Calu3 (cell line): ENCODE data around the gene NCOA6. TPM values are rescaled to one million over a fixed set of nuclear protein-coding genes. Genes with fewer than 3 reads are reported as not detected.

Experiments
- BruUV-seq: library from RNA; stranded (reverse); fragments of 400-500 nt; replicated peaks from 2 replicates; lab custom pipeline; 2021; lab: Mats Ljungman, UMichigan
- CTCF ChIA-PET: fragments of 300-600 bp; sonication (Branson Sonifier 250); formaldehyde crosslinking; loops from one replicate; lab custom pipeline; 2022; ENCODE audit warnings: antibody characterized with exemption; lab: Charles Lee
- DNase-seq: peaks from one replicate; pipeline ENCODE4 v3.0.0; 2022
- H3K27ac Mint-ChIP-seq: one replicate; pipeline ENCODE4 v1.8.0; 2022; ENCODE audit warnings: mixed read lengths; ENCODE audit not compliant: unreplicated experiment
- H3K27me3 Mint-ChIP-seq: one replicate; pipeline ENCODE4 v1.8.0; 2022; ENCODE audit warnings: mixed read lengths; ENCODE audit not compliant: unreplicated experiment
- H3K36me3 Mint-ChIP-seq: one replicate; pipeline ENCODE4 v1.8.0; 2022; ENCODE audit warnings: mild to moderate bottlenecking, moderate library complexity, mixed read lengths; ENCODE audit not compliant: insufficient read depth, unreplicated experiment
- H3K4me1 Mint-ChIP-seq: one replicate; pipeline ENCODE4 v1.8.0; 2022; ENCODE audit warnings: mild to moderate bottlenecking, low read depth, mixed read lengths; ENCODE audit not compliant: unreplicated experiment
- H3K4me3 Mint-ChIP-seq: one replicate; pipeline ENCODE4 v1.8.0; 2022; ENCODE audit warnings: mild to moderate bottlenecking, low read depth, moderate library complexity, mixed read lengths; ENCODE audit not compliant: unreplicated experiment
- H3K9me3 Mint-ChIP-seq: one replicate; pipeline ENCODE4 v1.8.0; 2022; ENCODE audit warnings: low read depth, mixed read lengths; ENCODE audit not compliant: unreplicated experiment
- CTCF ChIP-seq: fragments of 200-600 bp; IDR thresholded peaks from one replicate; pipeline ENCODE4 v1.8.0; 2022; ENCODE audit warnings: antibody characterized with exemption; ENCODE audit not compliant: unreplicated experiment
- intact Hi-C: fragments of 100-400 bp; cut with micrococcal nuclease; formaldehyde crosslinking; loops from one replicate; pipeline ENCODE4 v1.10.0; 2022; ENCODE audit not compliant: unreplicated experiment
- total RNA-seq: library from RNA; stranded (reverse); gene quantifications from 2 replicates; pipeline ENCODE4 v1.2.3, GENCODE V29; 2022

NCOA6 gene
- total RNA-seq, 1 experiment from 2014 or later: 42.8 TPM

GRCh38 chr20:34798328-34798727, 27.1 kb downstream of the NCOA6 start:
- H3K36me3 Mint-ChIP-seq: no peaks in the 10 kb centered on the region
- H3K27me3 Mint-ChIP-seq: no peaks in the 10 kb centered on the region
- no peak for TF ChIP-seq CTCF
- CTCF ChIA-PET: interaction anchor here (1.5 kb wide), 1 partner anchor 28 kb away, joined by 4 read pairs; no protein-coding TSS in a partner anchor
- no TSS peak for BruUV-seq
- intact Hi-C loops: no loop called here
- H3K9me3 Mint-ChIP-seq: no peaks in the 10 kb centered on the region
- H3K4me3 Mint-ChIP-seq: no peak overlapping the region
- DNase-seq: no peak
- H3K4me1 Mint-ChIP-seq: no peaks in the 10 kb centered on the region
- H3K27ac Mint-ChIP-seq: no peak overlapping the region

GRCh38 chr20:34797012-34797995, 28.1 kb downstream of the NCOA6 start:
- CTCF ChIA-PET: interaction anchor here (0.7 to 1.4 kb wide), 2 partner anchors 27 to 195 kb away, joined by 3 read pairs; no protein-coding TSS in a partner anchor
- Mint-ChIP-seq H3K27ac (no peak overlapping the region), H3K36me3 (no peaks in the 10 kb centered on the region), H3K27me3 (no peaks in the 10 kb centered on the region), H3K4me3 (no peak overlapping the region), H3K9me3 (no peaks in the 10 kb centered on the region), H3K4me1 (no peaks in the 10 kb centered on the region)
- intact Hi-C loops: no loop called here
- no peak for TF ChIP-seq CTCF
- no peak for DNase-seq
- BruUV-seq: no TSS peak

- BruUV-seq: no TSS peak
- no peak for TF ChIP-seq CTCF
- no peak for DNase-seq
- intact Hi-C loops: no loop called here
- H3K27ac Mint-ChIP-seq: no peak overlapping the region
- no peaks in the 10 kb centered on the region for H3K27me3 Mint-ChIP-seq
- peaks cover 7% of the 10 kb centered on the region for H3K4me1 Mint-ChIP-seq
- no peak overlapping the region for H3K4me3 Mint-ChIP-seq
- peaks cover 6% of the 10 kb centered on the region for H3K36me3 Mint-ChIP-seq
- no peaks in the 10 kb centered on the region for H3K9me3 Mint-ChIP-seq
- CTCF ChIA-PET: interaction anchor here (0.5 to 1.0 kb wide), 2 partner anchors 11 to 526 kb away, joined by 3 read pairs; no protein-coding TSS in a partner anchor
Measured at GRCh38 chr20:34794006-34794585, 31.4 kb downstream of the NCOA6 start.

GRCh38 chr20:34792687-34793363, 32.6 kb downstream of the NCOA6 start:
- CTCF ChIA-PET: interaction anchor here (0.6 to 0.7 kb wide), 2 partner anchors 23 to 1181 kb away, joined by 3 to 5 read pairs; no protein-coding TSS in a partner anchor
- Mint-ChIP-seq H3K4me1 (peaks cover 7% of the 10 kb centered on the region), H3K27ac (no peak overlapping the region), H3K36me3 (peaks cover 6% of the 10 kb centered on the region), H3K9me3 (no peaks in the 10 kb centered on the region), H3K27me3 (no peaks in the 10 kb centered on the region), H3K4me3 (no peak overlapping the region)
- intact Hi-C loops: no loop called here
- TF ChIP-seq CTCF: no peak
- no peak for DNase-seq
- BruUV-seq: no TSS peak
